Ishikawa (cell line): ENCODE measurements around the gene SCG3.

Experiments used
- CEBPB ChIP-seq: IDR thresholded peaks from 2 replicates; pipeline ENCODE4 v1.6.1; 2012
- CREB1 ChIP-seq: IDR thresholded peaks from 2 replicates; pipeline ENCODE4 v1.6.1; 2012; ENCODE audit warnings: low read depth
- EGR1 ChIP-seq: IDR thresholded peaks from 2 replicates; pipeline ENCODE4 v1.6.1; 2012
- EP300 ChIP-seq: IDR thresholded peaks from 2 replicates; pipeline ENCODE4 v1.6.1; 2012; ENCODE audit warnings: borderline replicate concordance
- FOXM1 ChIP-seq: IDR thresholded peaks from 2 replicates; pipeline ENCODE4 v1.6.1; 2012; ENCODE audit warnings: low read depth, borderline replicate concordance
- TAF1 ChIP-seq: IDR thresholded peaks from 2 replicates; pipeline ENCODE4 v1.6.1; 2012; ENCODE audit warnings: low read depth, mild to moderate bottlenecking
- TCF12 ChIP-seq: IDR thresholded peaks from 2 replicates; pipeline ENCODE4 v1.6.1; 2012; ENCODE audit warnings: low read depth
- YY1 ChIP-seq: IDR thresholded peaks from 2 replicates; pipeline ENCODE4 v1.6.1; 2012; ENCODE audit warnings: low read depth
- TF ChIP-seq, protein P1 (sequence below): IDR thresholded peaks from 2 replicates; pipeline ENCODE4 v1.6.1; 2012; ENCODE audit warnings: low read depth, mild to moderate bottlenecking

DNA sequence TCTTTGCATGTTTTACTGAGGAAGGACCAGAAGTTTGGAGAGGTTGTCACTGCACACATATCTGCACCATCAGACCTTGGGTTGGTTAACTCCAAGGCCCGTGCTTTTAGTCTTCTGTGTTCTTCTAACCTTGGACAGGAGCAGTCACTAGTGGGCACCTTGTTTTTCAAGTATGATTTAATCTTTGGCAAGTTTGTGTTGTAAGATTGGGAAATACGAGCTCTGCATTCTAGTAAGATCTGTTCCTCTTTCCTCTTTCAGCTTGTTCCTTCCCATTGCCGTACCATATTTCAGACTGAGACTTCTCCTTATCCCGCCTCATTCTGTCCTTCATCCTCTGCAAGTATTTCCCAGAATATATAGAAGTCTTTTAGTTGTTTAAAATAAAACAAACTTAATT, 75.2 kb downstream of the SCG3 start:
- no peak for TF ChIP-seq EGR1
- TF ChIP-seq, protein P1, sequence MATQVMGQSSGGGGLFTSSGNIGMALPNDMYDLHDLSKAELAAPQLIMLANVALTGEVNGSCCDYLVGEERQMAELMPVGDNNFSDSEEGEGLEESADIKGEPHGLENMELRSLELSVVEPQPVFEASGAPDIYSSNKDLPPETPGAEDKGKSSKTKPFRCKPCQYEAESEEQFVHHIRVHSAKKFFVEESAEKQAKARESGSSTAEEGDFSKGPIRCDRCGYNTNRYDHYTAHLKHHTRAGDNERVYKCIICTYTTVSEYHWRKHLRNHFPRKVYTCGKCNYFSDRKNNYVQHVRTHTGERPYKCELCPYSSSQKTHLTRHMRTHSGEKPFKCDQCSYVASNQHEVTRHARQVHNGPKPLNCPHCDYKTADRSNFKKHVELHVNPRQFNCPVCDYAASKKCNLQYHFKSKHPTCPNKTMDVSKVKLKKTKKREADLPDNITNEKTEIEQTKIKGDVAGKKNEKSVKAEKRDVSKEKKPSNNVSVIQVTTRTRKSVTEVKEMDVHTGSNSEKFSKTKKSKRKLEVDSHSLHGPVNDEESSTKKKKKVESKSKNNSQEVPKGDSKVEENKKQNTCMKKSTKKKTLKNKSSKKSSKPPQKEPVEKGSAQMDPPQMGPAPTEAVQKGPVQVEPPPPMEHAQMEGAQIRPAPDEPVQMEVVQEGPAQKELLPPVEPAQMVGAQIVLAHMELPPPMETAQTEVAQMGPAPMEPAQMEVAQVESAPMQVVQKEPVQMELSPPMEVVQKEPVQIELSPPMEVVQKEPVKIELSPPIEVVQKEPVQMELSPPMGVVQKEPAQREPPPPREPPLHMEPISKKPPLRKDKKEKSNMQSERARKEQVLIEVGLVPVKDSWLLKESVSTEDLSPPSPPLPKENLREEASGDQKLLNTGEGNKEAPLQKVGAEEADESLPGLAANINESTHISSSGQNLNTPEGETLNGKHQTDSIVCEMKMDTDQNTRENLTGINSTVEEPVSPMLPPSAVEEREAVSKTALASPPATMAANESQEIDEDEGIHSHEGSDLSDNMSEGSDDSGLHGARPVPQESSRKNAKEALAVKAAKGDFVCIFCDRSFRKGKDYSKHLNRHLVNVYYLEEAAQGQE = no peak
- no peak for TF ChIP-seq CREB1
- no peak for TF ChIP-seq TAF1
- no peak for TF ChIP-seq YY1
- no peak for TF ChIP-seq TCF12
- no peak for TF ChIP-seq EP300
- TF ChIP-seq CEBPB = no peak
- no peak for TF ChIP-seq FOXM1
